WI38 (cell line): ENCODE data around the gene HLA-DQA1.

Experiments used
- H3K4me3 ChIP-seq: 2 replicates; pipeline ENCODE4 v1.5.1; 2011; ENCODE audit warnings: low read depth, mild to moderate bottlenecking, control low read depth, low read length
- CTCF ChIP-seq: IDR thresholded peaks from 2 replicates; pipeline ENCODE4 v1.5.1; 2012; ENCODE audit warnings: low read depth, mild to moderate bottlenecking, control low read depth, low read length

The HLA-DQA1 gene

GRCh38 chr6:32662836-32663235 is 25.6 kb downstream of the HLA-DQA1 start:
- H3K4me3 ChIP-seq: no peak overlapping the region
- TF ChIP-seq CTCF: no peak

GRCh38 chr6:32664354-32664753 is 27.1 kb downstream of the HLA-DQA1 start:
- TF ChIP-seq CTCF: no peak
- H3K4me3 ChIP-seq: no peak overlapping the region

- no peak overlapping the region for H3K4me3 ChIP-seq
Observed at GRCh38 chr6:32664827-32665362, 27.7 kb downstream of the HLA-DQA1 start.

GRCh38 chr6:32665661-32666060 is 28.5 kb downstream of the HLA-DQA1 start:
- H3K4me3 ChIP-seq: no peak overlapping the region
- no peak for TF ChIP-seq CTCF

More at GRCh38 chr6:32664827-32665362, 27.7 kb downstream of the HLA-DQA1 start:
- TF ChIP-seq CTCF: no peak

- TF ChIP-seq CTCF: no peak
- H3K4me3 ChIP-seq: no peak within 1 kb of the TSS
Observed at GRCh38 chr6:32666420-32667300, 29.5 kb downstream of the HLA-DQA1 start, which contains the start of gene HLA-DQB1. TSS of gene HLA-DQB1 (minus strand) at chr6:32666657. CDS start at chr6:32666607, 50 bp downstream.

- H3K4me3 ChIP-seq: no peak overlapping the region
- TF ChIP-seq CTCF: no peak
Observed at GRCh38 chr6:32668226-32668747, 31.1 kb downstream of the HLA-DQA1 start.

- no peak for TF ChIP-seq CTCF
- no peak overlapping the region for H3K4me3 ChIP-seq
Observed at GRCh38 chr6:32669240-32669639, 32.0 kb downstream of the HLA-DQA1 start.
